Mesenchymal stem cell (in vitro differentiated cells and primary cell): ENCODE measurements around the gene NOTUM.

Experiments
- DNase-seq: peaks from one replicate; pipeline ENCODE4 v3.0.0-alpha.2; 2013
- H2AFZ ChIP-seq: one replicate; pipeline ENCODE4 v1.6.1; 2013; ENCODE audit warnings: low read depth, mild to moderate bottlenecking, control low read depth, inconsistent platforms, low read length, moderate library complexity
- H2AK5ac ChIP-seq: 2 replicates; pipeline ENCODE4 v1.6.1; 2013; ENCODE audit warnings: low read length, moderate library complexity, mild to moderate bottlenecking, inconsistent platforms; ENCODE audit not compliant: severe bottlenecking
- H2BK120ac ChIP-seq: one replicate; pipeline ENCODE4 v1.6.1; 2013; ENCODE audit warnings: low read depth, mild to moderate bottlenecking, inconsistent platforms, low read length, moderate library complexity
- H2BK12ac ChIP-seq, 2 experiments: one replicate each; pipeline ENCODE4 v1.6.1; 2013; ENCODE audit warnings: inconsistent platforms in 2 of 2, low read length in 2 of 2, mild to moderate bottlenecking in 2 of 2, moderate library complexity in 2 of 2, control low read depth in 1 of 2
- H2BK15ac ChIP-seq: one replicate; pipeline ENCODE4 v1.6.1; 2013; ENCODE audit warnings: mild to moderate bottlenecking, low read depth, inconsistent platforms; ENCODE audit not compliant: poor library complexity, severe bottlenecking
- H2BK5ac ChIP-seq: 2 replicates; pipeline ENCODE4 v1.6.1; 2013; ENCODE audit warnings: low read depth, mild to moderate bottlenecking, low read length, control low read depth, inconsistent platforms; ENCODE audit not compliant: poor library complexity, severe bottlenecking
- H3K14ac ChIP-seq, 2 experiments: one replicate each; pipeline ENCODE4 v1.6.1; 2013; ENCODE audit warnings: inconsistent platforms in 2 of 2, low read length in 2 of 2, control low read depth in 1 of 2, mild to moderate bottlenecking in 1 of 2, moderate library complexity in 1 of 2
- H3K18ac ChIP-seq, 2 experiments: one replicate each; pipeline ENCODE4 v1.6.1; 2013; ENCODE audit warnings: inconsistent platforms in 2 of 2, low read length in 2 of 2, control low read depth in 1 of 2, low read depth in 1 of 2, mild to moderate bottlenecking in 1 of 2
- H3K23ac ChIP-seq, 2 experiments: one replicate each; pipeline ENCODE4 v1.6.1; 2013; ENCODE audit warnings: inconsistent platforms in 2 of 2, low read length in 2 of 2, mild to moderate bottlenecking in 2 of 2, moderate library complexity in 2 of 2, control low read depth in 1 of 2
- H3K27ac ChIP-seq: 2 replicates; pipeline ENCODE4 v1.5.1; 2013; ENCODE audit warnings: mild to moderate bottlenecking, moderate library complexity, low read length, control low read depth, inconsistent platforms; ENCODE audit not compliant: poor library complexity, severe bottlenecking
- H3K27me3 ChIP-seq, 2 experiments: 2 replicates each; pipeline versions ENCODE4 v1.6.1 to v1.7.0; 2013; ENCODE audit warnings: low read length in 2 of 2, mild to moderate bottlenecking in 2 of 2, moderate library complexity in 2 of 2, control low read depth in 1 of 2, inconsistent platforms in 1 of 2; ENCODE audit not compliant: control insufficient read depth in 1 of 2, insufficient read depth in 1 of 2
- H3K36me3 ChIP-seq, 2 experiments: 2 replicates each; pipeline versions ENCODE4 v1.6.1 to v1.7.0; 2013; ENCODE audit warnings: low read length in 2 of 2, control low read depth in 1 of 2, inconsistent platforms in 1 of 2, low read depth in 1 of 2, mild to moderate bottlenecking in 1 of 2; ENCODE audit not compliant: insufficient read depth in 2 of 2, control insufficient read depth in 1 of 2
- H3K4ac ChIP-seq, 2 experiments: one replicate each; pipeline ENCODE4 v1.6.1; 2013; ENCODE audit warnings: inconsistent platforms in 2 of 2, low read length in 2 of 2, mild to moderate bottlenecking in 2 of 2, moderate library complexity in 2 of 2, control low read depth in 1 of 2, low read depth in 1 of 2
- H3K4me1 ChIP-seq: 2 replicates; pipeline ENCODE4 v1.6.1; 2013; ENCODE audit warnings: low read depth, low read length, control low read depth; ENCODE audit not compliant: control insufficient read depth, insufficient read depth
- H3K4me2 ChIP-seq: 2 replicates; pipeline ENCODE4 v1.6.1; 2013; ENCODE audit warnings: low read length, mild to moderate bottlenecking, inconsistent platforms; ENCODE audit not compliant: poor library complexity, severe bottlenecking
- H3K4me3 ChIP-seq, 2 experiments: 2 replicates each; pipeline versions ENCODE4 v1.5.1 to v1.7.0; 2013; ENCODE audit warnings: low read length in 2 of 2, mild to moderate bottlenecking in 2 of 2, control low read depth in 1 of 2, low read depth in 1 of 2; ENCODE audit not compliant: insufficient read depth in 1 of 2
- H3K79me1 ChIP-seq: replicated peaks from 2 replicates; pipeline ENCODE4 v1.6.1; 2013; ENCODE audit warnings: mild to moderate bottlenecking, control low read depth, low read length, inconsistent platforms; ENCODE audit not compliant: poor library complexity, severe bottlenecking
- H3K9ac ChIP-seq: 2 replicates; pipeline ENCODE4 v1.7.0; 2013; ENCODE audit warnings: mild to moderate bottlenecking, low read length, moderate library complexity
- H3K9me3 ChIP-seq: 2 replicates; pipeline ENCODE4 v1.7.0; 2013; ENCODE audit warnings: mild to moderate bottlenecking, low read length; ENCODE audit not compliant: control insufficient read depth
- H4K8ac ChIP-seq: one replicate; pipeline ENCODE4 v1.6.1; 2013; ENCODE audit warnings: inconsistent platforms, mild to moderate bottlenecking, low read length, moderate library complexity
- H4K91ac ChIP-seq: one replicate; pipeline ENCODE4 v1.6.1; 2013; ENCODE audit warnings: mild to moderate bottlenecking, low read length, inconsistent platforms
- WGBS: methylation state at CpG from one replicate; pipeline ENCODE4 v1.1.7; 2013; ENCODE audit warnings: mixed read lengths; 5-methylcytosine and 5-hydroxymethylcytosine counted together

Gene NOTUM

DNA sequence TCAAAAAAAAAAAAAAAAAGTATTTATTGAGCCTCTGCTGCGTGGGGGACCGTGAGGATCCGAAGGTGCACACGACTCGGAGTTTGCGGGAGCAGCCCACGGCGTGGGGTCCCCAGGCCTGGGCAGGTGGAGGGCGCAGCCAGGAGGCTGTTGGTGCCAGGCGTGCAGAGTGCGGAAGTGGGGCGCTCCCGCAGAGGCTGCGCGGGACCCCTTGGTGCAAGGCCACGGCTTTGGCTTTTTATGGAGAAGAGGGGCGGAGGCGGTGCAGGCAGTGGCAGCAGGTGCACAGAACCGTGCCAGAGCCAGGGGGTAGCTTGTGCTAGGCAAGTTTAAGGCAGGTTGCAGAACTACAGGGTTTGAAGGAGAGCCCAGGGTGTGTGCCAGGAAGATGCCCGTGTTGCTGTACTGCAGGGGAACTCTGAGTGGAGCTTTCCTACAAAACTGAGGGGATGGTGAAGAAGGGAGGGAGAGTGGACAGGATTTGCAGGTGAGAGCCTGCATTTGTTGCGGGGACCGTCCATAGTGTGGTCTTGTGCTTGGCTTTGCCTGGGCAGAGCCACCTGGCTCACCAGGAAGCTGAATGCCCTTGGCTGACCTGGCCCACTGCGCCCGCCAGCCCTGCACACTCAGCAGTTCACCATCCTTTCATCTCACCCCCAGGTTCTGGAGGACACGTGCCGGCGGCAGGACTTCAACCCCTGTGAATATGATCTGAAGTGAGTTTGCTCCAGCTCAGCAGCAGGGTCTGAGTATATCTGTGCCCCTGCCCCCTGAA lies 17.7 kb upstream of the NOTUM start:
- no peak overlapping the region for H3K23ac ChIP-seq
- H3K9ac ChIP-seq, result peak overlapping the region; percentile 94
- peak overlapping the region in 1 of 2 experiments; percentile 90 for H2BK12ac ChIP-seq
- H2AFZ ChIP-seq, result no peak overlapping the region
- H2BK120ac ChIP-seq, result no peak overlapping the region
- DNase-seq, result no peak
- peak overlapping the region; percentile 40 for H3K4me2 ChIP-seq
- peak overlapping the region; percentile 9 for H2AK5ac ChIP-seq
- H4K8ac ChIP-seq, result peak overlapping the region; percentile 46
- H2BK15ac ChIP-seq, result peak overlapping the region; percentile 34
- H3K4me1 ChIP-seq, result peaks cover 16% of the 10 kb centered on the region
- peak overlapping the region in 1 of 2 experiments; percentile 66 for H3K14ac ChIP-seq
- peak overlapping the region in 1 of 2 experiments; percentile 83 for H3K18ac ChIP-seq
- no peak overlapping the region for H2BK5ac ChIP-seq
- H3K4ac ChIP-seq, result peak overlapping the region in 1 of 2 experiments; percentile 74
- peaks cover 21 to 27% of the 10 kb centered on the region in 2 experiments for H3K36me3 ChIP-seq
- peak overlapping the region; percentile 28 to 89 for H3K4me3 ChIP-seq
- peaks cover 27% of the 10 kb centered on the region for H3K79me1 ChIP-seq
- peak overlapping the region; percentile 53 for H4K91ac ChIP-seq
- 96% methylated on average over 23 of the region's 27 CpGs for WGBS
- H3K9me3 ChIP-seq, result peaks cover under 1% of the 10 kb centered on the region
- H3K27me3 ChIP-seq, result peaks cover 0 to 6% of the 10 kb centered on the region in 2 experiments
- H3K27ac ChIP-seq, result no peak overlapping the region

- peak within 1 kb of the TSS; percentile 24 to 61 for H2BK12ac ChIP-seq
- peak within 1 kb of the TSS in 1 of 2 experiments; percentile 95 for H3K14ac ChIP-seq
- H2BK120ac ChIP-seq, result peak within 1 kb of the TSS; percentile 99
- H3K4me1 ChIP-seq, result peaks cover 16% of the 10 kb centered on the region
- H3K4me2 ChIP-seq, result peak within 1 kb of the TSS; percentile 75
- H2AFZ ChIP-seq, result peak within 1 kb of the TSS; percentile 87
- peaks cover 0 to 6% of the 10 kb centered on the region in 2 experiments for H3K27me3 ChIP-seq
- peaks cover 25% of the 10 kb centered on the region for H3K79me1 ChIP-seq
- DNase-seq, result peak; percentile 89
- H3K9ac ChIP-seq, result peak within 1 kb of the TSS; percentile 94
- H2BK15ac ChIP-seq, result peak within 1 kb of the TSS; percentile 98
- WGBS, result under 1% methylated on average over 63 of the region's 76 CpGs
- H4K91ac ChIP-seq, result peak within 1 kb of the TSS; percentile 99
- H3K23ac ChIP-seq, result peak within 1 kb of the TSS in 1 of 2 experiments; percentile 6
- no peak within 1 kb of the TSS for H3K27ac ChIP-seq
- H3K4me3 ChIP-seq, result peak within 1 kb of the TSS; percentile 86 to 89
- peak within 1 kb of the TSS; percentile 100 for H2BK5ac ChIP-seq
- peak within 1 kb of the TSS; percentile 90 to 94 for H3K4ac ChIP-seq
- peak within 1 kb of the TSS; percentile 95 for H4K8ac ChIP-seq
- H3K36me3 ChIP-seq, result peaks cover 19 to 20% of the 10 kb centered on the region in 2 experiments
- peaks cover 5% of the 10 kb centered on the region for H3K9me3 ChIP-seq
- peak within 1 kb of the TSS; percentile 93 to 98 for H3K18ac ChIP-seq
- H2AK5ac ChIP-seq, result peak within 1 kb of the TSS; percentile 9
These were observed 16.3 kb upstream of the NOTUM start, which contains the start of gene ASPSCR1 for GRCh38 chr17:81977211-81977808. ASPSCR1 (plus strand) TSS chr17:81977629; CDS start chr17:81977647, 18 bp downstream.

DNA sequence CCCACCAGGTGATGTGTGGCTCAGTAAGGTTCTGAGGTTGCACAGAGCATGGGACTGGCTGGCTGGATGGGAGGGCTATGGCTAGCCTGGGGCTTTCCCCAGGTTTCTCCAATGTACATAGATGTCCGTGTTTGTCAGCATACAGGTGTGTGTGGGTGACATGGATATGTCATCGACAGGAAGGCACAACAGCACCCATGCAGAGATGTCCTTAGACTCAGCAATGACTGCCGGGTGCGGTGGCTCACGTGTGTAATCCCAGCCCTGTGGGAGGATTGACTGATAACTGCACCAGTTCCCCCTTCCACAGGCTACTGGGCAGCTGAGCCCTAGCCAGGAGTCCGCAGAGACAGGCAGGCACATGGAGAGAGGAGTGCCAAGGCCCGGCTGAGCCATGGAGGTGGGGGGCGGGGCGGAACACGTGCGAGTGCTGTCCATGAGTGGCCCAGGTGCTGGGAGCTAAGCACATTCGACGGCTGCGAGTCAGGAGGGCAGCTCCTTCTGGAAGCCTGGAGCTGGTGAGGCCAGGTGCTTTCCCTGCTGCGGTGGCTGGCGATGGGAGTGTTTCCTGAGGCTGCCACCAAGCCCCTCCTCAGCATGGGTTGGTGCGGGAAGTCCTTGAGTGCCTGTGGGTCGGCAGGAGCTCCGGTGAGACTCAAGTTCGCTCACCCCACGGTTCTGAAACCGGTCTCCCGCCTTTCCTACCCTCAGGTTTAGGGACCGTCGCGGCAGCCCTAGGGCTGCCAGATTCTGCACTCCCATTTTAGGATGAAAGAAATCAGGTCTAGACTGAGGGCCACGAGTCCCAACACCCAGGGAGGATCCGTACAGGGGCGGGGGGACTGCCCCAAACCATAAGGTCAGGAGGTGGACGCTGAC lies 15.6 kb upstream of the NOTUM start:
- Histone ChIP-seq H3K14ac (peak overlapping the region in 1 of 2 experiments; percentile 72), H4K8ac (peak overlapping the region; percentile 95), H2BK12ac (peak overlapping the region; percentile 8 to 61), H3K27ac (no peak overlapping the region), H3K4me2 (peak overlapping the region; percentile 52), H3K9ac (peak overlapping the region; percentile 94), H2BK15ac (peak overlapping the region; percentile 98), H2AK5ac (no peak overlapping the region), H3K27me3 (peaks cover 0 to 8% of the 10 kb centered on the region in 2 experiments), H2BK5ac (no peak overlapping the region), H4K91ac (peak overlapping the region; percentile 96), H3K4me1 (peaks cover 16% of the 10 kb centered on the region), H2BK120ac (peak overlapping the region; percentile 54), H3K4ac (peak overlapping the region; percentile 29 to 88), H3K79me1 (peaks cover 25% of the 10 kb centered on the region), H3K23ac (no peak overlapping the region), H2AFZ (peak overlapping the region; percentile 65), H3K4me3 (peak overlapping the region; percentile 86 to 89), H3K18ac (peak overlapping the region; percentile 85 to 95), H3K9me3 (peaks cover 5% of the 10 kb centered on the region), H3K36me3 (peaks cover 18 to 19% of the 10 kb centered on the region in 2 experiments)
- WGBS, result 38% methylated on average over 30 of the region's 30 CpGs
- peak; percentile 18 for DNase-seq
